ENCODE measurements around the gene ZFAND3.
"Not testable (repeated sequence)": the region's sequence is repeated elsewhere in the genome, so short reads cannot be mapped to it uniquely, and the experiment has no call there.

The ZFAND3 gene

DNA sequence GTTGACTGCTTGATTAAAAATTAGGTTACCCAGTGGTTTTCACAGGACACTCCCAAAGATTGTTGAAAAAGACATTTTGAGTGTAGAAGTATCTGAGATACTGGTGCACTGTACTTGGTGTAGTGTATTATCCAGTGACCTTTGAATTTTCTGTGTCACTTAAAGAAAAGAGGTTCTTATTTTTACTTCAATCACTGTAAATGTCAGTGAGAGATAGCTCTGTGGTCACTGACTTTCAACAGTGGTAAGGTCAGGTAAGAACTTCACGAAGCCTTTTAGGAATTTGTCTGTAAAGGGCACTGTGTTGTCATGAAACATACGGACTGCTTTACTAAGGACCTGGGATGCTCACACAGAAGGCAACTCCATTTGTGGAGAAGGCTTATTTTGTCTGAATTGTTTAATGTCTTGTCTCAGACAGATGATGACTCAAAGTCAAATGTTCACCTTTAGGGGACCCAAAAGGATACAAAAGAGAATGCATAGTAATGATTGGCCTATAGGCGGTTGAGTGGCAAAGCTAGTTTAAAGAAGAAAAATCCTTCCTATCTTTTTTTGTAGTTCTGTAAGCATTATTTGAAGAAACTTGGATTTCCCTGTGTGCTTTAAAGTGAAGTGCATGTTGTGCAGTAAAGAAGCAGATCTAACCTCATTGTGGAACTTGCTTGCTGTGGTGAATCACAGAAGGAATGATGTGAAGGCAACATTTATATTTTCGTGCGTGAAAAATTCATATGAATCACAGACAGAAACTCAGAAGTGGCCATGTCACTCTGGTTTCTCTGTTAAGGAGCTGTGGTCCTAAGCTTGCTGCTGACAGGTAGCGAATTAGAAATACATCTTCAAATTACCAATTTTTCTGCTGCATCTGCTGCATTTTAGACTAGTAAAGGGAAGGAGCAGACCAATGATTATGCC lies 47.3 kb downstream of the ZFAND3 start:
- DNase-seq: no peak

DNA sequence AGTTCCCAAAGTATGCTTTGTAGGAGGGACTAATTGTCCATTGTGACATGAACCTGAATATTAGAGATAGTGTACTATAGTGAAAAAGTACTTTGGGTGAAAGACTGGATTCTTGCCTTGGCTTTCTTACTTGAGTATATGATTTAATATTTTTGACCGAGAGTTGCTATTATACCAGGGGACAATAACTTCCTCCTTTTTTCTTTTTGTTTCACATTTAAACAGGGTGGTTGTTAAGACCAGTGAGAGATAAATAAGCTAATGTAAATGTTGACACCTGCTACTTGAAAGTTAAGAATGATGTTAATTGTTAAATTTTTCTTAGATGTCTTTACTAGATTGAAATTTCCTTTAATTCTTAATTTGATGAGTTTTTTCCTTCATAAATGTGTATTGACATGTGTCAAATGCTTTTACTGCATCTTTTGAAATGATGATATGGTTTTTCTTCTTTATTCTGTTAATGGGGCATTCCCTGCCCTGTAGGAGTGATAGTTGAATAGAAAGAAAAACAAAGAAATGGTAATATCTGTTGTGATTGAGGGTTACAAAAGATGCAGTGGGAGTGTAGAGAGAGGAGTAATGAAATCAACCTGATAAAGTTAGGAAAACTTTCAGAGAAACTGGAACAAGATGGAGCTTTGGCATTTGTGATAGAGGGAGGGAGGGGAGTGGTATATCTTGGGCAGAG lies 48.4 kb downstream of the ZFAND3 start:
- DNase-seq: no peak

DNA sequence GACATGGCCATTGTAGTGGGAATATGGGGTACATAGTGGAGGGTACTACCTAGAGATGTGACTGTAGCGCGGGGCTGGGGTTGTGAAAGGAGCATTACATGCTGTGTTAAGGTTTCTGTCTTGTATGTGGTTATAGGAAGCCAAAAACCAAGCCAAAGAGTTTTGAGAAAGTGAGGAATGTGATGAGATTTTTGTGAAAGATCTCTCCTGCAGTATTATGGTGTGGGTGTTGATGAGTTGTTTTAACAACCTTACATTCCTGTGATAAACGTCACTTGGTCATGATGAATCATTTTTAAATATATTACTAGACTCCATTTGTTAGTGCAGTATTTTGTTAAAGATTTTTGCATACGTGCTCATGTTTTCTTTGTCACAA lies 48.9 kb downstream of the ZFAND3 start:
- DNase-seq: no peak

DNA sequence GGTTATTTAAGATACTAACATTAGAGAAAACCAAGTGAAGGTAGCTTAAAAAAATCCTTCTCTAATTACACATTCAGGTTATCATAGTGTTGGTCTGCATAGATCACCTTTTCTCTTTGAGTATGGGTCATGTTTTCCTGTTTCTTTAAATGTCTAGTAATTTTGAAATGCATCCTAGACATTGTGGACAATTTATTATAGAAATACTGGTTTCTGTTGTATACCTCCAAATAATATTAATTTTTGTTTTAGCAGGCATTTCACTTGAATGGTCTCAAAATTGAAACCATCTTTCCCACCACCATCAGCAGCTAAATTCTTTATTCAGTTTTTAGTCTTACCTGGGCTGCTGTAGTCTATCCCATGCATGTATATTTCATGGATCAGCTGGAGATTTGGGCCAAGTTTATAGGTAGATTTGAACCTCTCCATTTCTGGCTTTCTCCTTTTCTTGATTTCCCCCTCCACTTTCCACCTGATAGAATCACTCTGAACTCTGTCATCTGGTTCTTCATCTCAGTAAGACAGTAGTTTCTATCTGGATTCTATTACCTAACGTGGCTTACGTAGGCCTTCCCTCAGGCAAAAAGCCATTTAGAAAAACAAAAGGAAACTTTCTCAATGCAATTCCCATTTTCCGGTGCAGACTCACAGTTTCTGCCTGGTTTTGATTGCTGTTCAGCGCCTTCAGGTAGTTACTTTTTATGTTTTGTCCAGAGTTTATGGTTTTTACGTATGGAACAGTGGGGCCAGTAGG lies 52.3 kb downstream of the ZFAND3 start:
- DNase-seq: no peak

DNA sequence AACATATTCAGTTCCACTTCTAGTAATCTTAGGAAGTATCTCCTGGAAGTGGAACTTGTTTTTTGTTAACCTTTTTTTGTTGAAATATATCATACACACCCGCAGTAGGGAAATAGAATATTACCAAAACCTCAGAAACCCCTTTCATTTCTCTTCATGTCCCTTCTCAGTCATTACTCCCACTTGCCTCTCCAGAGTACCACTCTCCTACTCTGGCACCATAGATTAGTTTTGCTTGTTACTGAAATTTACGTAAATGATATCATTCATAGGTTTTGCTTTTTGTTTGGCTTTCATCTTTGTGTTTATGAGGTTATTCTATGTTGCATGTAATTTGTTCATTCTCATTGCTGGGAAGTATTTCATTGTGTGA lies 52.8 kb downstream of the ZFAND3 start:
- no peak for DNase-seq

DNA sequence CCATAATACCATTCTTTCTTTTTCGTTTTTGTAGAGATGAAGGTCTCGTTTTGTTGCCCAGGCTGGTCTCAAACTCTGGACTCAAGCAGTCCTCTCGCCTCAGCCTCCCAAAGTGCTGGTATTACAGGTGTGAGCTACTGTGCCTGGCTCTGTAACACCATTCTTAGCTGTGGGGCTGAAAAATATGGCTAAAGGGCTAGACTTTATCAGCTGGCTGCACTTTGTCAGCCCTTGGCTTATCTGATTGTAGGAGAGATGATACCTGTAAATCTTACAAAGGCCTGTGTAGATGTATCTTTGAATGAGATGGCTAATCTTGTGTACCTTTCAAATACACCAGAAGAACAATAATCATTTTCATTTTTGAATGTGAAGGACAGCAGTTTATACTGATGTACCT lies 55.2 kb downstream of the ZFAND3 start:
- DNase-seq: no peak

DNA sequence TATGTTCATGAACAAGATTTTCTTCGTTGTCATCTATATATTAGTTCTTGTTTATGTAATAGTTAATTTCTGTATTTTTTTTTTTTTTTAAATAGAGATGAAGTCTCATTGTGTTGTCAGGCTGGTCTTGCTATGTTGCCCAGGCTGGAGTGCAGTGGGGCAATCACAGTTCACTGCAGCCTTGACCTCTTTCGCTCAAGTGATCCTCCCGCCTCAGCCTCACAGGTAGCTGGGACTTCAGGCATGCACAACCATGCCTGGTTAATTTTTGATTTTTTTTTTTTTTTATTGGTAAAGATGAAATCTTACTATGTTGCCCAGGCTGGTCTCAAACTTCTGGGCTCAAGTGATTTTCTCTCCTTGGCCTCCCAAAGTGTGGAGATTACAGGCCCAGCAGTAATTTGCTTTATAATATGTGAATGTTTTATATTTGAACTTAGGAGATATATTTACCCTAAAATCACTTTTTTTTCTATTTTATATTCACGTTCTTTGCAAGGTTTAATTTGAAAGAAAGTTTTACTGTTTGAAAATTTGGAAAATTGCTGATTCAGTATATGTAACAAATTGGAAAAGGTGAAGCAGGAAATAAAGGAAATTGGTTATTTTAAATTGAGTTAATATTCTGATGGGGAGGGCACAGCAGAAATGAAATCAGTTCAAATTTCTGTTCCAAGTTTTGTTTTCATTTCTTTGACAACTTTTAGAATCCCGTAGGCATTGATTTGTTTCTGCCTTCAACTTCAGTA lies 56.2 kb downstream of the ZFAND3 start:
- DNase-seq: no peak

DNA sequence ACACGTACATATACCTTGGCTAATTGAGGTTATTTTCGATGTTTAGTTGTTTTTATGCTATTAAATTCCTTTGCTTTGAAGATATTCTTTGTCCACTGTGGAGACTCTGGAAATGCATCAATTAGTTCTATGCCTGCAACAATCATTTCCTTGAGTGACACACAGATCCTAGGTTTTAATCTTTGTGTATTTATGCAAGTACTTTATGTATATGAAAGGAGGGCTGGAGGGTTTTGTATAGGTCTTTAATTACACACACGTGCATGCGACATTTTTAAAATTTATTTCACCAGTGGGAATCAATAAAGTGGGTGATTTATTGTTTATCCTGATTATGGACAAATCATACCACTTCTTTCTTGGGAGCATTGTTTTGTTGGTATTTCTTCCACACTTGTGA lies 57.3 kb downstream of the ZFAND3 start:
- DNase-seq: no peak

DNA sequence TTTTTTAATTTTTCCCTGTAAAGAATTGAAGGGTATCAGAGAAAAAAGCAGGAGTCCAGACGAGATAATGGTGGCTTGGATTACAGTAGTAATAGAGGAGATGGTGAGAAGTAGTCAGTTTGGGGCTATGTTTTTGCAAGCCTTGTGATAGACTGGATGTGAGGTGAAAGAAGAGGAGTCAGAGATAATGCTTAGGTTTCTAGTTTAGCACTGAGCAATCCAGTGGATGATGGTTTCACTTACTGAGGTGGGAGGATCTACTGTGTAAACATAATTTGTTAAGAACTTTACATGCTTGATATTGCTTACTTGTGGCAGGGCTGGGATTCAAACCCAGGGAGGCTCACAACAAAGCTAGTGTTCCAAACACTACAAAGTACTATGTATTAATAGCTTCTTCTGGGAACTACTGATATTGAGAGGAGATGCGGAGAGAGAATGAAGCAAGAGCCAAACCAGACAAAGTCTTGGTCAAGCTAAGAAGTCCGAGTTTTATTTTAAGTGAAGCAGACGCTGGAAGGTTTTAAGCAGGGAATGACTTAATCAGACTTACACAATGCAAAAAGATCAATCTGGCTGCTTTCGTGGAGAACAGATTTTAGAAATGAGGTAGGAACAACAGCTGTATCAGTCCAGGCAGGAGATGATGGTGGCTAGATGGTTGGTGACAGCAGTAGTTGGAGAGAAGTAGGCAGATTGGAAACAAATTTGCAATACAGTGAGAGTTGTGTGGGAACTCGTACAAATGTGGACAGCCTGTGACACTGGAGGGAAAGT lies 58.0 kb downstream of the ZFAND3 start:
- no peak for DNase-seq

DNA sequence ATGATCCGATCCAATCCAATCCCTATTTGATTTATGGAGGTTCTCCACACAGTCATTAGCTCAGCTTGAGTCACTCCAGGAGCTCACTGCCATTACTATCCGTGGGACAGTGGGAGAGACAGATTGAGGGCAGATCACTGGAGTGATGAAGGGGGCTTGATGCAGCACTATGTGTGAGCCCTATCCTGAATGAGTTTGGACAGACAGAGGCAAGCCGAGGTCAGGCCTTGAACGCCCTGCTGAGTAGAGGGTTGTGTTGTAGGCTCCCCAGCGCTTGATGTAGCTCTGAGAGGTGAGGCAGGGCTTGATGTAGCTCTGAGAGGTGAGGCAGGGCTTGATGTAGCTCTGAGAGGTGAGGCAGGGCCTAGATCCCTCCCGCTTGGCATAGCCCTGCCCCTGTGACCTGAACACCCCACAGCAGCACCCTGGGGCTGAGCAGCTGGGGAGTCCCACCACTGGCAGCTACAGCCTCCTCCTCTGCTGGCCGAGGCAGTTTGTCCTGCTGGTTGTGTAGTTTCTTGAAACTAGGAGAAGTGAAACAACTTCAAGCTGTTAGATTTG lies 58.7 kb downstream of the ZFAND3 start:
- no peak for DNase-seq

DNA sequence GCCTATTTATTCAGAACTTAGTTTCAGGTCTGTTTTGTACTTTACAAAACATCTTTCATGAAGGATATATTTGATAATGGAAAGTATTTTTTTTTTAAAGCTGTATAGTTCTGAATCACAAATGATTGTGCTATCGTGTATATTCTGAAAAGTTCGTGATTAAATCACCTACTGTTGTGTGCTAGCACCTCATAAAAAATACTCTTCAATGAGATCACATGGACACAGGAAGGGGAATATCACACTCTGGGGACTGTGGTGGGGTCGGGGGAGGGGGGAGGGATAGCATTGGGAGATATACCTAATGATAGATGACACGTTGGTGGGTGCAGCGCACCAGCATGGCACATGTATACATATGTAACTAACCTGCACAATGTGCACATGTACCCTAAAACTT lies 61.1 kb downstream of the ZFAND3 start:
- DNase-seq: not testable (repeated sequence)

DNA sequence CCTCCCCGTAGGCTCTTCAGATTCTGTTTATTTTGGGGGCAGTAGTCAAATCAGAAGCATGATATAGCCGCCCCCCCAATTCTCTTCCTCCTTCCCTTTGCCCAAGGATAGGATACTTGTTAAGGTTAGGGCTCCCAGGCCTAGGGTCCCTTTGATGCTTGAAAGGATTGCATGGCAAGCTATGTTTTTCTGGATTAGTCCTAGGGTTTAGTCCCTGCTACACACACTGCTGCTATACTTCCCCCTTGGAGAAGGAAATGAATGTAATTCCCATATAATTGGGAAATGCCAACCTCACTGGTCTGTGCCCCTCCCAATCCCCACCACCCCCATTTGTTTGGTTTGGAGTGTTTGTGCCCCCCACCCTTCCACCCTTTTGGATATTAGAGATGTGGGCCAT lies 62.8 kb downstream of the ZFAND3 start:
- DNase-seq: no peak

DNA sequence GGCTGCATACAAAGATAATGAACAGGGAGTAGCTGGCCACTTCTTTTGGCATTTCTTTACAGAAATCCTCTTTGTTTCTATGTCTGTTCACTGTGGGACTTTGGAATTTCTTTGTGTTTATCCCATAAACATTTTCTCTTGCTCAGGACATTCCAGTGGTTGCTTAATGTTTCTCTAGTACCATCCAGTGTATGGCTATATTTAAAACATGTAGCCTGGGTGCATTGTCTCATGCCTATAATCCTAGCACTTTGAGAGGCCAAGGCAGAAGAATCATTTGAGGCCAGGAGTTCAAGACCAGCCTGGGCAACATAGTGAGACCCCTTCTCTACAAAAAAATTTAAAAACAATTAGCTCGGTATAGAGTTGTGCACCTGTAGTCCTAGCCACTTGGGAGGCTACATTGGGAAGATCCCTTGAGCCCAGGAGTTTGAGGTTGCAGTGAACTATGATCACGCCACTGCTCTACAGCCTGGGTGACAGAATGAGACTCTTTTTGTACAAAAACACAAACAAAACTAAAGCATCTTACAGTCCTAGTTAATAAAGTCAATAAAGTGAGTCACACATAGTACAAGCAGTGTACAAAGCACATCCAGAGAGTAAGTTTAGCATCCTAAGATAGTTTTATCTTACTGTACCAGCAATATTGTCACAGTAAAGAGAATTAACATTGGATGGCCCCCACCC lies 63.3 kb downstream of the ZFAND3 start:
- DNase-seq: no peak

DNA sequence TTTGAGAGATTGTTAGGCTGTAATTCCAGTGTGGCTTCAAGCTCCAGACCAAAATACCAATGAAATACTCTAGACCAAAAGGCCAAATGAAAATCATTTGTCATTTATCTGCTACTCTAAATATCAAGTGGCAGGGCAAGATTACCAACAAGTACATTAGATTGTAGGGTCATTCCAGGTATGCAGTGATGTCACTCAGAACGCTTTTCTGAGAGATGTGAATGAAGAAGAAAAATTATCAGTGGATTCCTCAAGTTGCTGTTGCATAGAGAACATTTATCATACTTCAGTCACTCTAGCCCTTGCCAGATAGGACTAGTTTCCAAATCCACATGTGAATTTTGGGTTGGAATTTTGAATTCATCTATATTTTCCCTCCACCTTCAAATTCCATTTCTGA lies 65.0 kb downstream of the ZFAND3 start:
- DNase-seq: no peak

DNA sequence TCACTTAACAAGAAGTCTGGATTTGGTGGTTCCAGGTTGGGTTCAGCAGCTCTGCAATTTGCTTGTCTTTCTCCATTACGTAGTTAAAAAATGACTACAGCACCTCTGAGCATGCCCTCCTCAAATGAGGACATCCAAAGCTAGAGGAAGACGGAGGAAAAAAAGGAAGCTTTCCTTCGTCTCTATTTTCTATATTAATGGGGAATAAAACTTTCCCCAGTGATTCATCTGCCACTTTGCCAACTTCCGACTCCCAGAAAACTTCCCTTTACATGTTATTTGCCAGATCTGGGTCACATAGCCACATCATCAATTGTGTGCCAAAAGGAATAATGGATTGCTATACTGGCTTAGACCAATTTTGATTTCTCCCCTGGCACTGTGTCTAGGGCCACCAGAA lies 69.5 kb downstream of the ZFAND3 start:
- DNase-seq: no peak

DNA sequence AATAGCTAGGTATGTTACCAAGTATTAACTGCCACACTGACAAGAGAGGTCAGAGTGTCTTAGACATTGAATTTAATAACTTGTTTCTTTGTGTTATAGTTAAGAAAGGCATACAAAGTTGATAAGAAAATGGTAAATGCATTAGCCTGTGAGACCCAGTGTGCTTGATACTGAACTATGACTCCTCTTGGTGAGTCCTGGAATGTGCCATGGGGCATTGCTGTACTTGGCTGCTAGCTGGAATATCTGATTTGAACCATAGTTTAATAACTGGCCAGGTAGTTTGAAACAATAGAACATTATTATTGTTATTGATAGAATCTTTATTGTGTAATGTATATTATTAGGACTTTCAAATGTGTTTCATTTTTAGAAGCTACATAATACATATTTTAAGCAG lies 70.0 kb downstream of the ZFAND3 start:
- DNase-seq: no peak

DNA sequence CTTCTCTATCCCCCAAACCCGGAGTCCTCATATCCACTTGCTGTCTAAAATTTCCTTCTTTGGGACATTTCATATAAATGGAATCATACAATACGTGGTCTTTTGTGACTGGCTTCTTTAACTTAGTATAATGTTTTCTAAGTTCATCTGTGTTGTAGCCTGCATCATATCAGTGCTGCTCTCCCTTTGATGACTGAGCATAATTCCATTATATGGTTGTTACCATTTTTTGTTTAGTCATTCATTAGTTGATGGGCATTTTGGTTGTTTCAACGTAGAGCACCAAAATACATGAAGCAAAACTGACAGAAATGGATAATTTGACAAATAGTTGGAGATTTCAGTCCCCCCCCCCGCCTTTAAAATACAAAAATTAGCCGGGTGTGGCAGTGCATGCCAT lies 71.5 kb downstream of the ZFAND3 start:
- DNase-seq: no peak

DNA sequence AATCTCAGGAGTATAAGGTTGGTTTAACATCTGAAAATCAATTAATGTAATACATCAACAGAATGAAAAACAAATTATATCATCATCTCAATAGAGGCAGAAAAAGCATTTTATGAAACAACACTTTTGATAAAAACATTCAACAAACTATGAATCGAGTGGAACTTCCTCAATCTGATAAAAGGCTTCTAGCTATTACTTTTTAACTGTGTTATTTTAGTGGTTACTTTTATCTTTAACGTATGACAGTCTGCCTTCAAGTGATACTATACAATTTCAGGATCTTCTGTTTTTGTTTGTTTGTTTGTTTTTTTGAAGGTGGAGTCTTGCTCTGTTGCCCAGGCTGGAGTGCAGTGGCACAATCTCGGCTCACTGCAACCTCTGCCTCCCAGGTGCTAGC lies 73.7 kb downstream of the ZFAND3 start:
- no peak for DNase-seq

DNA sequence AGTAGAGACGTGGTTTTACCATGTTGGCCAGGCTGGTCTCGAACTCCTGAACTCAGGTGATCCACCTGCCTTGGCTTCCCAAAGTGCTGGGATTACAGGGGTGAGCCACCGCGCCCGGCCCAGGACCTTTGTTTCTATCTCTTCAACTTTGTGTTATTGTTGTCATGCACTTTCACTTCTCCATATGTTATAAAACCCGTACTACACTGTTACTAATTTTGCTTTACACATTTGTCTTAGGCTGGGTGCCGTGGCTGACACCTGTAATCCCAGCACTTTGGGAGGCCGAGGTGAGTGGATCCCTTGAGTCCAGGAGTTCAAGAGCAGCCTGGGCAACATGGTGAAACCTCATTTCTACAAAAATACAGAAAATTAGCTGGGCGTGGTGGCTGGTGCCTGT lies 74.2 kb downstream of the ZFAND3 start:
- not testable (repeated sequence) for DNase-seq

DNA sequence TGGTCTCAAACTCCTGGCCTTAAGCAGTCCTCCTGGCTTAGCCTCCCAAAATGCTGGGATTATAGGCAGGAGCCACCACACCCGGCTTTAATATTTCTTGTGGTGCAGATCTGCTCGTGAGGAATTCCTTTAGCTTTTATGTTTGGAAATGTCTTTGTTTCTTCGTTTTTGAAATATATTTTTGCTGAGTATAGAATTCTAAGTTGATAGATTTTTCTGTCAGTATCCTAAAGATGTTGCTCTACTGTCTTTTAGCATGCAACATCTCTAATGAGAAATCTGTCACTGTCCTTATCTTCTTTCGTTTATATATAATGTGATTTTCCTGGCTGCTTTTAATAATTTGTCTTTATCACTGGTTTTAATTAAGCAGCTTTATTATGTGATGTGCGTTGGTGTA lies 75.1 kb downstream of the ZFAND3 start:
- no peak for DNase-seq

DNA sequence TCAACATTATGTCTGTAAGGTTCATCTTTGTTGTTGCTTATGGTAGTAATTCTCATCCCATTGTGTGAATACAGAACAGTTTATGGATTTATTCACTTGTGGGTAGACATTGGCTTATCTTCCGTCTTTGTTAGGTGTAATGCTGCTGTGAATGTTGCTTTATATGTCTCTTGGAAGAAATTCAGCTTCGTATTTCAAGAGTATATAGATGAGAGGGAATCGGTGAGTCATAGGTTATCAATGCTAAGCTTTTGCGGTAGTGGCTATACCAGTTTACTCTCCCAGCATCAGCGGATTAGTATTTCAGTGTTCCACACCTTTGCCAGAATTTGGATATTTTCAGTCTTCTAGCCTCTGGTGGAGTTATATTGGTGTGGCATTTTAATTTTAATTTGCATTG lies 77.8 kb downstream of the ZFAND3 start:
- no peak for DNase-seq
